Testis (tissue), 2 donors: ENCODE results near the gene KRTAP3-2.

Experiments used
- CTCF ChIP-seq, 3 experiments: fragments of 450-650 bp in 2 of 3; fragments of 200-600 bp in 1 of 3; sonication (generic) in 1 of 3; IDR thresholded peaks; one replicate each; pipeline ENCODE4 v1.5.1; 2016 to 2019; ENCODE audit warnings: antibody characterized with exemption in 3 of 3, mild to moderate bottlenecking in 2 of 3, moderate library complexity in 1 of 3
- POLR2A ChIP-seq: fragments of 450-650 bp; IDR thresholded peaks from one replicate; pipeline ENCODE4 v1.6.1; 2017; ENCODE audit warnings: antibody characterized with exemption, mild to moderate bottlenecking, moderate library complexity

- TF ChIP-seq POLR2A (no peak), CTCF (IDR thresholded peaks at IDR 0.05) (no peak)
Measured at GRCh38 chr17:40997361-40997760, 2.3 kb downstream of the KRTAP3-2 start.
